Vagina (tissue), 2 donors: Measurements from ENCODE around the gene EEF2K. TPM values are rescaled to one million over a fixed set of nuclear protein-coding genes. Genes with fewer than 3 reads are reported as not detected.

Experiments
- DNase-seq, 2 donors: peaks; one replicate each; pipeline ENCODE4 v3.0.0-alpha.2; 2017; ENCODE audit errors: extremely low spot score in 2 of 2
- H3K27ac ChIP-seq: fragments of 200-600 bp; sonication (generic); one replicate; pipeline ENCODE4 v1.5.1; 2019
- H3K27me3 ChIP-seq: fragments of 200-600 bp; sonication (generic); one replicate; pipeline ENCODE4 v1.5.1; 2019
- H3K36me3 ChIP-seq, 2 donors: fragments of 200-600 bp; sonication (generic); one replicate each; pipeline ENCODE4 v1.5.1; 2017 to 2019
- H3K4me1 ChIP-seq: fragments of 200-600 bp; sonication (generic); one replicate; pipeline ENCODE4 v1.5.1; 2019
- H3K4me3 ChIP-seq, 2 donors: fragments of 200-600 bp; sonication (generic); 1 replicate in 1 of 2; 2 replicates in 1 of 2; pipeline ENCODE4 v1.5.1; 2016 to 2019
- H3K9me3 ChIP-seq: fragments of 200-600 bp; sonication (generic); one replicate; pipeline ENCODE4 v1.5.1; 2019
- CTCF ChIP-seq, 3 experiments: fragments of 450-650 bp in 2 of 3; fragments of 200-600 bp in 1 of 3; sonication (generic) in 1 of 3; IDR thresholded peaks; one replicate each; pipeline ENCODE4 v1.5.1; 2017 to 2019; ENCODE audit warnings: antibody characterized with exemption in 3 of 3, mild to moderate bottlenecking in 2 of 3, moderate library complexity in 2 of 3
- POLR2A ChIP-seq, 2 donors: fragments of 450-650 bp; IDR thresholded peaks; one replicate each; pipeline ENCODE4 v1.6.1; 2017; ENCODE audit warnings: antibody characterized with exemption in 2 of 2, mild to moderate bottlenecking in 2 of 2, moderate library complexity in 2 of 2
- POLR2AphosphoS5 ChIP-seq, 2 donors: sonication (generic); formaldehyde crosslinking; IDR thresholded peaks; one replicate each; pipeline ENCODE4 v1.9.0; 2017; ENCODE audit warnings: antibody characterized with exemption in 2 of 2, mild to moderate bottlenecking in 2 of 2, low read depth in 1 of 2; ENCODE audit not compliant: insufficient read depth in 1 of 2
- intact Hi-C: fragments of 100-400 bp; cut with DNase I; formaldehyde crosslinking; loops from one replicate; pipeline ENCODE4 v1.15.1; 2023
- total RNA-seq: library from RNA; depleted of rRNA; stranded (reverse); fragments of >200 nt; gene quantifications from one replicate; pipeline ENCODE4 v1.2.3, GENCODE V29; 2016

Gene EEF2K
- total RNA-seq, 1 donor from 2014 or later, result 50.3 TPM

- H3K36me3 ChIP-seq, result peaks cover 0 to 36% of the 10 kb centered on the region in 2 donors
- H3K4me3 ChIP-seq, result no peak overlapping the region
- intact Hi-C loops, result no loop called here
- no peaks in the 10 kb centered on the region for H3K27me3 ChIP-seq
- no peak for DNase-seq
- H3K4me1 ChIP-seq, result no peaks in the 10 kb centered on the region
- no peaks in the 10 kb centered on the region for H3K9me3 ChIP-seq
- TF ChIP-seq POLR2AphosphoS5 (IDR thresholded peaks at IDR 0.05; ENCODE audit: insufficient read depth in 1 of 2, low read depth in 1 of 2), result no peak
- no peak for TF ChIP-seq POLR2A (IDR thresholded peaks at IDR 0.05)
- TF ChIP-seq CTCF (IDR thresholded peaks at IDR 0.05), result no peak
- no peak overlapping the region for H3K27ac ChIP-seq
Measured at GRCh38 chr16:22337849-22338635, 132.0 kb downstream of the EEF2K start.

Other genes starting within 250 kb of the EEF2K start
- not detected for gene PDZD9, start 205.2 kb upstream of the EEF2K start, total RNA-seq
- gene MOSMO, start 198.2 kb upstream of the EEF2K start, total RNA-seq, result 33.9 TPM
- not detected for gene VWA3A, start 113.7 kb upstream of the EEF2K start, total RNA-seq
- gene SDR42E2, start 43.8 kb upstream of the EEF2K start, total RNA-seq, result not detected
- 38.5 TPM for gene POLR3E, start 91.1 kb downstream of the EEF2K start, total RNA-seq
- 33.9 TPM for gene CDR2, start 168.3 kb downstream of the EEF2K start, total RNA-seq